MM.1S (cell line): ENCODE measurements around the gene VSTM2L.

Experiments
- DNase-seq: peaks from one replicate; pipeline ENCODE4 v3.0.0-alpha.2; 2015
- H2AFZ ChIP-seq: fragments of 300-600 bp; sonication (generic); 2 replicates; pipeline ENCODE4 v1.6.0; 2016; ENCODE audit warnings: antibody characterized with exemption, low read length
- H3F3A ChIP-seq: fragments of 300-600 bp; sonication (generic); 2 replicates; pipeline ENCODE4 v1.6.1; 2016; ENCODE audit warnings: mild to moderate bottlenecking, antibody characterized with exemption, low read length, moderate library complexity, mixed read lengths; ENCODE audit not compliant: insufficient read depth
- H3K27ac ChIP-seq: fragments of 300-600 bp; sonication (generic); 2 replicates; pipeline ENCODE4 v1.5.1; 2016; ENCODE audit warnings: mild to moderate bottlenecking, low read length
- H3K27me3 ChIP-seq: fragments of 300-600 bp; sonication (generic); replicated peaks from 2 replicates; pipeline ENCODE4 v1.6.0; 2016; ENCODE audit warnings: low read length; ENCODE audit not compliant: insufficient read depth
- H3K36me3 ChIP-seq: fragments of 300-600 bp; sonication (generic); replicated peaks from 2 replicates; pipeline ENCODE4 v1.6.1; 2016; ENCODE audit warnings: mild to moderate bottlenecking, low read length, mixed read lengths; ENCODE audit not compliant: insufficient read depth
- H3K4me1 ChIP-seq: fragments of 300-600 bp; sonication (generic); 2 replicates; pipeline ENCODE4 v1.6.1; 2016; ENCODE audit warnings: low read length, mixed read lengths
- H3K4me2 ChIP-seq: fragments of 300-600 bp; sonication (generic); 2 replicates; pipeline ENCODE4 v1.6.0; 2016; ENCODE audit warnings: low read depth, low read length
- H3K4me3 ChIP-seq: fragments of 300-600 bp; sonication (generic); 2 replicates; pipeline ENCODE4 v1.5.1; 2016; ENCODE audit warnings: low read length, mixed read lengths
- H3K79me2 ChIP-seq: fragments of 300-600 bp; sonication (generic); 2 replicates; pipeline ENCODE4 v1.6.1; 2016; ENCODE audit warnings: mixed run types, low read length, mixed read lengths
- H3K9ac ChIP-seq: fragments of 300-600 bp; sonication (generic); 2 replicates; pipeline ENCODE4 v1.6.1; 2016; ENCODE audit warnings: low read length, mixed read lengths
- H3K9me2 ChIP-seq: fragments of 300-600 bp; sonication (generic); replicated peaks from 2 replicates; pipeline ENCODE4 v1.6.1; 2016; ENCODE audit warnings: mild to moderate bottlenecking, low read length, mixed read lengths; ENCODE audit not compliant: insufficient read depth
- H3K9me3 ChIP-seq: fragments of 300-600 bp; sonication (generic); replicated peaks from 2 replicates; pipeline ENCODE4 v1.6.1; 2016; ENCODE audit warnings: mild to moderate bottlenecking, low read length, mixed read lengths; ENCODE audit not compliant: insufficient read depth
- H4K20me1 ChIP-seq: fragments of 300-600 bp; sonication (generic); 2 replicates; pipeline ENCODE4 v1.6.1; 2016; ENCODE audit warnings: mild to moderate bottlenecking, low read length, moderate library complexity, mixed read lengths; ENCODE audit not compliant: insufficient read depth
- EZH2 ChIP-seq: fragments of 300-600 bp; sonication (generic); optimal IDR thresholded peaks from 2 replicates; pipeline ENCODE3; 2017; ENCODE audit warnings: low read depth, mild to moderate bottlenecking, antibody characterized with exemption, low read length, mixed read lengths
- EZH2phosphoT487 ChIP-seq: fragments of 300-600 bp; sonication (generic); IDR thresholded peaks from 2 replicates; pipeline ENCODE4 v1.6.1; 2018; ENCODE audit warnings: antibody characterized with exemption, low read length
- TF ChIP-seq, protein P1 (sequence below): fragments of 300-600 bp; sonication (generic); IDR thresholded peaks from 2 replicates; pipeline ENCODE4 v1.5.1; 2016; ENCODE audit warnings: antibody characterized with exemption, low read length, mixed read lengths

Gene VSTM2L

DNA sequence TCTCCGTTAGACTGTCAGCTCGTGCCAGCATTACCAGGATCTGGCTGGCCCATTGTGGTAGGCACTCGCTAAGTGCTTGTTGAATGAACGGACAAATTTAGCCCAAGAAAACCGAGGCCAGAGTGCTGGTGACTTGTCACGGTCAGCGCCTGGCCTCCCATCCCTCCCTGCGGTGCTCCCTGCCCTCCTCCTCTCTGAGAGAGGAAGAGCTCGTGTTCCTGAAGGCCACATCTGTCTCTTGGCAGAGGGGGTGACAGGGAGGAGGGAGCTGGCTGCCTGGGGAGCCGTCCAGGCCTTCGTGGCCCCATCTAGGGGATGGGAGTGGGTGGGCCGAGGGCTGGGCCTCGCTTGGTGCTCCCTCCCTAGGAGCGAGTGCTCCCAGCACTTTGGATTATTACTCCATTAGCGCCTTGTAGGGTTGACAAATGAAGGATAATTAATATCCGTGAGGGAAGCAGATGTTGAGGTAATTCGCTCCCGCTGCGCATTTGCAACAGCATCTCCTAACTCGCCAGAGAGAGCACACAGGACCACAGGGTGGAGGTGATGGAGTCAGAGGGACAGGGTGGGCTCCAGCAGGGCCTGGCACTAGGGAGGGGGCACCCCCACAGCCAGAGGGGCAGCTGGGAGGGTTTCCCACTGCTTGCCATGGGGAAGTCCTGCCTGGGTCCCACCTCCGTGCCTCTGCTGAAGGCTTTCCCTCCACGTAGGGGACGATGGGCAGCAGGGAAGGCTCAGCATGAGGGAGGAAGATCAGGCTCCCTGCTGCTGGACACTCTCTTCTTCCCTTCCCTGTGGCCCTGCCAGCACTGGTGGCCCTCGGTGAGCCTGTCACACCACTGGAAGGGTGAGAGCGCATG is 37.0 kb downstream of the VSTM2L start:
- TF ChIP-seq, protein P1, sequence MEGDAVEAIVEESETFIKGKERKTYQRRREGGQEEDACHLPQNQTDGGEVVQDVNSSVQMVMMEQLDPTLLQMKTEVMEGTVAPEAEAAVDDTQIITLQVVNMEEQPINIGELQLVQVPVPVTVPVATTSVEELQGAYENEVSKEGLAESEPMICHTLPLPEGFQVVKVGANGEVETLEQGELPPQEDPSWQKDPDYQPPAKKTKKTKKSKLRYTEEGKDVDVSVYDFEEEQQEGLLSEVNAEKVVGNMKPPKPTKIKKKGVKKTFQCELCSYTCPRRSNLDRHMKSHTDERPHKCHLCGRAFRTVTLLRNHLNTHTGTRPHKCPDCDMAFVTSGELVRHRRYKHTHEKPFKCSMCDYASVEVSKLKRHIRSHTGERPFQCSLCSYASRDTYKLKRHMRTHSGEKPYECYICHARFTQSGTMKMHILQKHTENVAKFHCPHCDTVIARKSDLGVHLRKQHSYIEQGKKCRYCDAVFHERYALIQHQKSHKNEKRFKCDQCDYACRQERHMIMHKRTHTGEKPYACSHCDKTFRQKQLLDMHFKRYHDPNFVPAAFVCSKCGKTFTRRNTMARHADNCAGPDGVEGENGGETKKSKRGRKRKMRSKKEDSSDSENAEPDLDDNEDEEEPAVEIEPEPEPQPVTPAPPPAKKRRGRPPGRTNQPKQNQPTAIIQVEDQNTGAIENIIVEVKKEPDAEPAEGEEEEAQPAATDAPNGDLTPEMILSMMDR: no peak
- TF ChIP-seq EZH2phosphoT487 (no peak), EZH2 (no peak)
- no peak overlapping the region for H3K9ac ChIP-seq
- H3K27ac ChIP-seq: no peak overlapping the region
- H4K20me1 ChIP-seq: no peaks in the 10 kb centered on the region
- H3K36me3 ChIP-seq: no peaks in the 10 kb centered on the region
- no peaks in the 10 kb centered on the region for H3F3A ChIP-seq
- H3K4me3 ChIP-seq: no peak overlapping the region
- no peaks in the 10 kb centered on the region for H3K79me2 ChIP-seq
- no peaks in the 10 kb centered on the region for H3K9me3 ChIP-seq
- H2AFZ ChIP-seq: no peak overlapping the region
- no peaks in the 10 kb centered on the region for H3K4me1 ChIP-seq
- H3K27me3 ChIP-seq: no peaks in the 10 kb centered on the region
- no peak for DNase-seq
- H3K9me2 ChIP-seq: no peaks in the 10 kb centered on the region
- no peak overlapping the region for H3K4me2 ChIP-seq

DNA sequence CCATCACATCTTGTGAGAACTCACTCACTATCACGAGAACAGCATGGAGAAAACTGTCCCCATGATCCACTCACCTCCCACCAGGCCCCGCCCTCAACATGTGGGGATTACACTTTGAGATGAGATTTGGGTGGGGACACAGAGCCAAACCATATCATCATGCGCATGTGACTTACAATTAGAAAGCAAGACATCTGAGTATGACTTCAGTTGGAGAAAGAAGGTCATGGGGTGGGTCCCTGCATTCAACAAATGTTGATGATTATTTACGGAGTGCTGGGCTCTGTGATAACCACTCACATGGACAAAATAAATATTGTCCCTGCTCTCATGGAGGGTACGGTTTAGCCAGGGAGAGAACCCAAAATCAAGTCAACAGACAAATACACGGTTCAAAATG is 37.9 kb downstream of the VSTM2L start:
- Histone ChIP-seq H3K79me2 (no peaks in the 10 kb centered on the region), H3K9me2 (no peaks in the 10 kb centered on the region), H3K4me1 (no peaks in the 10 kb centered on the region), H3K4me2 (no peak overlapping the region), H3K4me3 (no peak overlapping the region), H3K27me3 (no peaks in the 10 kb centered on the region), H2AFZ (no peak overlapping the region), H4K20me1 (no peaks in the 10 kb centered on the region), H3F3A (no peaks in the 10 kb centered on the region), H3K9me3 (no peaks in the 10 kb centered on the region), H3K27ac (no peak overlapping the region), H3K36me3 (no peaks in the 10 kb centered on the region), H3K9ac (no peak overlapping the region)
- TF ChIP-seq EZH2phosphoT487 (no peak), EZH2 (no peak)
- TF ChIP-seq, protein P1: no peak
- no peak for DNase-seq

DNA sequence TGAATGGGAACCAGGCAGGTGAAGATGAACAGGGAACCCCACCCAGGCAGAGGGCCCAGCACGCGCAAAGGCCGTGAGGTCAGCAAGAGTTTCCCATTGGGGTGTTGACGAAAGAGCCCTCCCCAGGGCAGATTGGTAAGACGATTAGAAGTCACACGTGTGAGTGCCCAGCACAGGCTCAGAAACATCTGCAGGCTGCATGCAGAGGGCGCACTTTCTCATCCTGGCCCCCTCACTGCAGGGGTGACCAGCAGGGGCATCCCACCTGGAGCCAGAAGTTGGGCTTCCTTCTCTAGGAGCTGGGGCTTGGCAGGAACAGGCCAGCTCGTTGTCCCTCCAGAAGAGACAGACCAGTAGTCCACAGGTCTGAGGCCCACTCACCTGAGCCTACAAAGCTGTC is 38.4 kb downstream of the VSTM2L start:
- H3K4me1 ChIP-seq: no peaks in the 10 kb centered on the region
- no peaks in the 10 kb centered on the region for H3K9me2 ChIP-seq
- H3K9me3 ChIP-seq: no peaks in the 10 kb centered on the region
- H3K27ac ChIP-seq: no peak overlapping the region
- H3K27me3 ChIP-seq: no peaks in the 10 kb centered on the region
- H3K4me3 ChIP-seq: no peak overlapping the region
- H2AFZ ChIP-seq: no peak overlapping the region
- H3F3A ChIP-seq: no peaks in the 10 kb centered on the region
- no peak overlapping the region for H3K9ac ChIP-seq
- no peak overlapping the region for H3K4me2 ChIP-seq
- DNase-seq: no peak
- H3K36me3 ChIP-seq: no peaks in the 10 kb centered on the region
- no peak for TF ChIP-seq EZH2
- no peak for TF ChIP-seq EZH2phosphoT487
- TF ChIP-seq, protein P1: 0 out of 2 replicates have a peak, but pooled peaks have one; percentile 5
- no peaks in the 10 kb centered on the region for H4K20me1 ChIP-seq
- no peaks in the 10 kb centered on the region for H3K79me2 ChIP-seq
